Fibroblast of skin of left quadriceps (primary cell): ENCODE data around the gene SULT1A1.
"Not testable (repeated sequence)": the region's sequence is repeated elsewhere in the genome, so short reads cannot be mapped to it uniquely, and the experiment has no call there.

Experiments
- DNase-seq, 2 experiments: peaks; one replicate each; pipeline ENCODE4 v3.0.0-alpha.2; 2013; ENCODE audit warnings: low read depth in 2 of 2

Gene SULT1A1

DNA sequence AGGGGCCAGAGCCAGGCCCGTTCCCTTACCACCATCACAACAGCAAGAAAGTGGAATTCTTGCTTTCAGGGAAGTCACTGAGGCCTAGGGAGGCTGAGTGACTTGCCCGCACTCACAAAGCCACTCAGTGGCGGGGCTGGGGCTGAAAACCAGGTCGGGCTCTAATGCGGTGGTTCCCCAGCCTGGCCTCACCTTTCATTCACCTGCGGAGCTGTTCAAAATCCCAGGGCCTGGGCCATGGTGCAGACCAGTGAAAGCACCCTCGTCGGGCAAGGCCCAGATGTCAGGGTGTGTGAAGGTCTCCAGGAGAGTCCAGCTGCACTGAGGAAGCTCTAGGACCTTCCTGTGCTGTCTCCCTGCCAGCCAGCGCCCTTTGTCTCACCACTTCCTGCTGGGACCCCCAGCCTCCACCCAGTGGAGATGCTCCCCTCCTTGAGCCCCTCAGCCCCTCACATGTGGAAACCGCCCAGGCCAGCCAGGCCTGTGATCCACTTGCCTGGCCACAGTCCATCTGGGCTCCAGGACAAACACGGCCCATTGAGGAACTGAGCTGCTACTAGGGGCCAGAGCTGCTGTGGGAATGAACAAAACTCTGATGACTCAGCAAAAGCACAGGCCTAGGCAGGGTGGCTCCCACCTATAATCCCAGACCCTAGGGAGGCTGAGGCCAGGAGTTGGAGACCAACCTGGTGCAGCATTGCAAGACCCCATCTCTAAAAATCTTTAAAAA is 812 bp downstream of the SULT1A1 start:
- not testable (repeated sequence) for DNase-seq

DNA sequence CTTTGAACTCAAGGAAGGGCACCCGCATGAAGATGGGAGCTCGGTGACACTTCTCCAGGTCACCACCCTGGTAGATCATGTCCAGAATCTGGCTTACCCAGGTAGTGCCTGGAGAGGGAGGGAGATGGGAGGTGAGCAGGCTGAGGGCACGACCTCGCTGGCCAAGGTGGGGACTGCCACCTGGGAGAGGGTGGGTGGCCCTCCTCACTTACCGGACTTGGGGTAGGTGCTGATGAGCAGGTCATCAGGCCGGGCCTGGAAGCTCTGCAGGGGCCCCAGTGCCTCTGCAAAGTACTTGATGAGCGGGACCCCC is 1.4 kb downstream of the SULT1A1 start:
- not testable (repeated sequence) for DNase-seq

- not testable (repeated sequence) for DNase-seq
Measured at GRCh38 chr16:28607681-28608495, 2.0 kb downstream of the SULT1A1 start.

- no peak for DNase-seq
Measured at GRCh38 chr16:28607116-28607623, 2.7 kb downstream of the SULT1A1 start.

- no peak for DNase-seq
Measured at GRCh38 chr16:28606291-28607115, 3.3 kb downstream of the SULT1A1 start.

DNA sequence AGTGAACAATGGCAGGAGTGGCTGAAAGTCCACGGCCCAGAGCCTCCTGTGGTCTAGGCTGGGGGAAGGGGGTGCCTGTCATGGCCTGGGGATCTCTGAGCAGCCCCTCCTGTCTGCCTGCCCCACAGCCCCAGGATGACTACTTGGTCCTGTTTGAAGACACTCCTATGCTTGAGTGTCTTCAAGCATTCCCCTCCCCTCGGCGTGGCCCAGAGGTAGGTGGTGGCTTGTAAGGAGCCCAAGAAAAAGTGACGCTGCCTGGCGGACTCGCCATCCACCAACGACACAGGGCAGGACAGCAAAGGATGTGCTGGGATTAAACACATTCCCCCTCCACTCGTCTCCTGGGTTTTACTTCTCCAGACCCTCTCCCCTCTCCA is 5.7 kb downstream of the SULT1A1 start:
- DNase-seq = no peak

- no peak for DNase-seq
Measured at GRCh38 chr16:28603381-28604185, 6.3 kb downstream of the SULT1A1 start.

- no peak for DNase-seq
Measured at GRCh38 chr16:28602529-28602928, 7.3 kb downstream of the SULT1A1 start.

DNA sequence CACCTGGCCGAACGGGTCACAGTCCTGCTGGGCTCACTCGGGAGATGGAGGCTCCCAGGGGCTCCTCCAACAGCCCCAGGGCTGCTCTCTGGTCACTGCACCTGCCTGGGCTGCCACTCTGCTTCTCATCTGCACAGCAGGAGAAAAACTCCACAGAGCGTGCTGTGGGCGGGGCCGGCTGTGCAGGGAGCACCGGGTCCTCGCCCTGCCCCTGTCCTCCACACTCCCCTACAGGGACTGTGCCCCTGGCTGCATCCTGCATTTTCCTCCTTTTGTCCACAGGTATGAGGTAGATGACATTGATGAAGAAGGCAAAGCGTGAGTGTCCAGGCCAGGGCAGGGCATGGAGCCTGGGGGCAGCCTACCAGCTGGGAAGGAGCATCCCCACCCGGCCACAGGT is 7.8 kb downstream of the SULT1A1 start:
- DNase-seq = not testable (repeated sequence)

DNA sequence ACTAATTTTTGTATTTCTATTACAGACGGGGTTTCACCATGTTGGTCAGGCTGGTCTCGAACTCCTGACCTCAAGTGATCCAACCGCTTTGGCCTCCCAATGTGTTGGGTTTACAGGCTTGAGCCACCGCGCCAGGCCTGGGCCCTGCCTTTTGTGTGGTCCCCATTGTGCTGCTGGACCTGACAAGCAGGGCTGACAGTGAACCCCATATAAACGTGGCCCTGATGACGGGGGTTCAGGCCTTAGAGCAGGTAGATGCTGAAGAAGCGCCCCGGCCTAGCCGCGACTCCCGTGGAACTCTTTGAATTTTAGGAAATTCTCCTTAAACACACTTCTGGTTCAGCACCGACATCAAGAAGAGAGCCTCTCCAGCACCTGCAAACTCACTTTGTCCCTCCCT is 8.3 kb downstream of the SULT1A1 start:
- not testable (repeated sequence) for DNase-seq

- not testable (repeated sequence) for DNase-seq
Measured at GRCh38 chr16:28600965-28601364, 8.9 kb downstream of the SULT1A1 start.

DNA sequence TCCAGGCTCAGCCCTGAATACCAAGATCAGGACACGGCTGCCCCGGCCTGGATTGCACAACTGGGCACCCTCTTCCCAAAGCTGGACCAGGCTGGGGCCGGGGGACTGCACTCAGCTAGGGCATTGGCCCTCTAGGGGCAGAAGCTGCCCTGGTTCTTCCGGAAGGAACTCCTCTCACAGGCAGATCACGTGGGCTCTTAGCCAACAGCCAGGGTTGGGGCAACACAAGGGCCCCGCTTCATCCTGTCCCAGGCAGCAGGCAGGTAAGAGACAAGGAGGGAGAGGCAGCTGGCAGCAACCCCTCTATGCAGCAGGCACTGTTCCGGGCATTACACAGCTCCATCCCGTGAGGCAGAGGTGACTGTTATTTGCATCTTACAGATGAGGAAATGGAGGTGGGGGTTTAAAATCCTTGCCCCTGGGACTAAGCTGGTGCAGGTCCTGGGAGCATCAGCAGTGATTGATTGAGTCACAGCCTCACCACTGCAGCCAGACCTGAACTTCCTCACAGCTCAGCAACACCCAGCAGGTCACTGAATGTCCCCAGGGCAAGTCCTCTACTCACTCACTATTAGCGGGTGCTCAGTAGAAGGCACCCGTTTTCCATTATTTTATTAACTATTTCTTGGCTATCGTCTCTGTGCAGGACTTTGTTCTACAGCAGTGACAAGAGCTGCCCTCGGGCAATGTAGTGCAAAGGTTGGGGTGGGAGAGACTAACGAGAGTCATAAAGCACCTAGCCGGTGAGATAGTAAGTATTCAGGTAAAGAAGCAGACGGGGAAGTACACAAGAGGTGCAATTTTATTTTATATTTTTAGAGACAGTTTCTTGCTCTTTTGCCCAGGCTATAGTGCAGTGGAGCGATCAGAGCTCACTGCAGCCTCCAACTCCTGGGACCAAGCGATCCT is 10.2 kb downstream of the SULT1A1 start:
- DNase-seq = not testable (repeated sequence)

GRCh38 chr16:28597692-28598261 is 12.1 kb downstream of the SULT1A1 start:
- no peak for DNase-seq

DNA sequence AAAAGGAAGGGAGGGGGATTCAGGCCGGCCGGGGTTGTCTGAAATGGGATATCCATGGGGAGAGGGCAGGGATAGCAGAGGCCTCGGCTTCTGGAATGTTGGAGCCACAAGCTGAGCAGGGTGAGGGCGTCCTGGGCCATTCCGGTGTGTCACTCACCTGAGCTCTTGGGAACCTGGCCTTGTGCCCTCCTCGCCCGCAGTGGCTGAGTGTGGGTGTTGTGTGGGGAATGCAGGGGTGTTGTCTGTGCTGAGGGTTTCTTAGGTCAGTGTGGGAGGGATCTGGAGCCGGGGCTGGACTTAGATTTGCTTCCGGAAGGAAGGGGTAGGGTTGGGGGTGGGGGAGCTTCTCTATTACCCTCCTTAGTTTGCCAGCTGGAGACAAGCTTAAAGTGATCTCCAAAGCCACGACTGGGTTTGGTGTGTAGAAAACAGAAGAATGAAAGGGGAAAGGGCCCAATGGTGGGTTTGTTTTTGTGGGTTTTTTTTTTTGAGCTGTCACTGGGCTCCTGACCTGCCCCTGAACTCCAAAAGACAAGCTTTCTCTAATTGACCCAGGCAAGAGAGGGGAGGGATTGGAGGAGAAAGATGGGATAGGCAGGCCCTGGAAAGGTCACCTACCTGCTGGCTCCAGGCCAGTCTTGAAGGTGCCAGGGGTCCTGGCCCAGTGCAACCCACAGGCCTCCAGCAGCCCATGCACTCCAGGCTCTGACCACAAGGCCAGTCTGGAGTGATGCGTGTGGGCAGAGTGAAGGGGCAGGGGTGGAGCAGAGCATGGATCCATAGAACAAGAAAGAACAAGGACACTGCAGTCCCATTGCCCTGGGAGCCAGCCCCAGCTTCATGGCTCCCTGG is 12.8 kb downstream of the SULT1A1 start, which contains the start of gene SULT1A2:
Gene SULT1A2 (minus strand): TSS at position 211 of the 852 bp plus-strand sequence. CDS start 1,120 bp downstream, outside the sequence.
- DNase-seq = no peak

- DNase-seq = no peak
Measured at GRCh38 chr16:28596115-28596630, 13.7 kb downstream of the SULT1A1 start.

DNA sequence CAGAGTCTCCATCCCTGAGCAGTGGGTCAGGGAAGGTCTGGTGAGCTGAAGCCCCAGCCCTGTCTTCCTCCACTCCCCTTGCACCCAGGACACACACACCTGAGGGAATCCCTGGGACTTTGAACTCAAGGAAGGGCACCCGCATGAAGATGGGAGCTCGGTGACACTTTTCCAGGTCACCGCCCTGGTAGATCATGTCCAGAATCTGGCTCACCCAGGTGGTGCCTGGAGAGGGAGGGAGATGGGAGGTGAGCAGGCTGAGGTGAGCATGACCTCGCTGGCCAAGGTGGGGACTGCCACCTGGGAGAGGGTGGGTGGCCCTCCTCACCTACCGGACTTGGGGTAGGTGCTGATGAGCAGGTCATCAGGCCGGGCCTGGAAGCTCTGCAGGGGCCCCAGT is 14.4 kb downstream of the SULT1A1 start:
- DNase-seq = not testable (repeated sequence)

DNA sequence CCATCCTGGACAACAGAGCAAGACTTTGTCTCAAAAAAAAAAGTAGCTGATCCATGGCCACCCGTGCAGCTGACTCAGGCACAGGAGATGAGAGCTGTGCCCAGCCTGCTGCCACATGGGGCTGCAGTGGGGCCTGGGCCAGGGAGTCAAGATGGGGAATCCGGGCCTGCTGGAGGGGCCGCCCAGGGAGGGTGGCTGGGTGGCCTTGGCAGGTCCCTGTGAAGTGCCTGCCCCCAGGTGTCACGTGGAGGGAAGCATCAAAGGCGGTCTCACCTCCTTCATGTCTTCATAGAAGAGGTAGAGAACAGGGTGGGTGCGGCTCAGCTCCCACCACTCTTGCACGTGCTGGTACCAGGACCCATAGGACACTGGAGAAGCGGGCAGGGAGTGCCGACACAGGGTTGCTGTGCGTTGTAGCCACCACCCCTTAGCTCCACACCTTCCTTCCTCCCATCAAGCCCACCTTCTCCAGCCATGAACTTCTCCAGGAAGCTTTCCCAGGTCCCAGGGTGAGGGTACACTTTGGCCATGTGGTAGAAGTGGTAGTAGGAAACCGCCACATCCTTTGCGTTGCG is 16.8 kb downstream of the SULT1A1 start:
- no peak for DNase-seq

DNA sequence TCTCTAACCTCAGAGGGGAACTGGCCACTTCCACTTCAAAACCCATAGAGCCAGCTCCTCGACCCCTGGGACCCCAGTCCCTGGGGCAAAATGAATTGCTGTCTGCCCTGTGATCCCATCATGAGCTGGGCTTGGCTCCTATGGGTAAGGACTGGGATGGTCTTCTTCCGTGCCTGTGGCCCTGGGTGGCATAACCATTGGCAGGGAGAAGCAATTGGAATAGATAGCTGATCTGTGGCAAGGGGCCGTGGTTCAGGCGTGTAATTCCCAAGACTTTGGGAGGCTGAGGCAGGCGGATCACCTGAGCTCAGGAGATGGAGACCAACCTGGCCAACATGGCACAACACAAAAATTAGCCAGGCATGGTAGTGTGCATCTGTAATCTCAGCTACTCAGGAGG is 17.3 kb downstream of the SULT1A1 start:
- DNase-seq = no peak
